Measurements from ENCODE around the gene RAMP3.
A peak's percentile ranks its signal among the peaks of the same experiment; 100 is the strongest.
"Not testable (repeated sequence)": the region's sequence is repeated elsewhere in the genome, so short reads cannot be mapped to it uniquely, and the experiment has no call there.

The RAMP3 gene

DNA sequence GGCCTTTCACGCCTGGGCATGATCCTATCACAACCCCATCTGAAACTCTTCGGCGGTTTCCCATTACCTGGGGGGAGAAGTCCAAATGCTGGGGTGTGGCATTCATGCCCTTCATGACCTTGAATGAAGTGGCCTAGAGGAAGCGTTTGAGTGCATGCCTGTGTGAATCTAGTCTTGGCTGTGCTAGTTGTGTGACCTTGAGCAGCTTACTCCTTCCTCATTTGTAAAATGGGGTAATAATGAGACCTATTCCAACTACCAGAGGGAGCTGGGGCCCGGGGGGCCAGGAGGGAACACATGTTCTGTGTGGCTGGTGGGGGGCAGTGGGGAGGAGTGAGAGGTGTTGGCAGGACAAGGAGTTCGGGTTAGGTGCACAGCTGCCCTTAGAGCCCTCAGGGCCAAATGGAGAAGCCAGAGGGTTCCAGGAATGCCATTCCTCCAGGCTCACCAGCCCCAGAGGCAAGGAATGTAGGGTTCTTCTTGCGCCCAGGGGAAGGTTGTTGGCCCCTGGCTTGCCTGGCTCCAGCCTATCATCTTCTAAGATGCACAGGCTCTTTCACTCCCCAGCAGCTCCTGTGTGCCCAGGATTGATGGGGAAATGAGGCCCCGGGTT lies 24.8 kb upstream of the RAMP3 start:
- no peak for DNase-seq

DNA sequence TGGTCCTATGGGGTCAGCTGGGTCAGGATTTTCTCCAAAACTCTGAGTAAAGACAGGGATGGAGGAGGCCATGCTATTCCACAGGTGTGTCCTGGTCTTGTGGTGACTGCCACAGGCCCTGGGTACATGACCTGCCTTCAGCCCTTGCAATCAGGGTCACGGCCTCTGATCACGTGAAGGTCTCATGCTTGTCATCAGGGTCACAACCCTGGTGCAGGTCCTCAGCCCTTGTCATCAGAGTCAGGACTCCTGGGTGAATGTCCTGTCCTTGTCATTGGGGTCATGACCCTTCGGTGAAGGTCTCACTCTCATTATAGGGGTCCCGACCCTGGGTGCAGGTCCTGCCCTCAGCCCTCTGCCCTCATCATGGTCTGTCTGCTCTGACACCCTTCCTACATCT lies 24.2 kb upstream of the RAMP3 start:
- no peak for DNase-seq

DNA sequence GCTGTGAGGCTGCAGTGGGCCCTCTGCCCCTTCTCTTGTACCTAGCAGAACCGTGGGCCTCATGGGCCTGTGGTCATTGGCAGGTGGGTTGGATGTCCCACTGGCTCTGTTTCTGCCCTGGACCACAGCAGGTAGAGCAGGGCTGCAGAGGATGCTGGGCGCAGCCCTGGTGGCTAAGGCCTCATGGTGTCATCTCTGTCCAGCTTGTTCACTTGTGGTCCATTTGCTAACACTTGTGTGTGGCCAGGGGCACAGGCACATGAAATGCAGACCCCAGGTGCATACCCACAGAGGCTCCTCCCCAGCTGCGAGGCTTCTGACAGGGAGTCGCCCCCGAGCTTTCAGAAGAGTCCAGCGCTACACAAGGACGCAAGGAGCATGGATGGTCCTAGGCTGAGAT lies 23.7 kb upstream of the RAMP3 start:
- DNase-seq: no peak

DNA sequence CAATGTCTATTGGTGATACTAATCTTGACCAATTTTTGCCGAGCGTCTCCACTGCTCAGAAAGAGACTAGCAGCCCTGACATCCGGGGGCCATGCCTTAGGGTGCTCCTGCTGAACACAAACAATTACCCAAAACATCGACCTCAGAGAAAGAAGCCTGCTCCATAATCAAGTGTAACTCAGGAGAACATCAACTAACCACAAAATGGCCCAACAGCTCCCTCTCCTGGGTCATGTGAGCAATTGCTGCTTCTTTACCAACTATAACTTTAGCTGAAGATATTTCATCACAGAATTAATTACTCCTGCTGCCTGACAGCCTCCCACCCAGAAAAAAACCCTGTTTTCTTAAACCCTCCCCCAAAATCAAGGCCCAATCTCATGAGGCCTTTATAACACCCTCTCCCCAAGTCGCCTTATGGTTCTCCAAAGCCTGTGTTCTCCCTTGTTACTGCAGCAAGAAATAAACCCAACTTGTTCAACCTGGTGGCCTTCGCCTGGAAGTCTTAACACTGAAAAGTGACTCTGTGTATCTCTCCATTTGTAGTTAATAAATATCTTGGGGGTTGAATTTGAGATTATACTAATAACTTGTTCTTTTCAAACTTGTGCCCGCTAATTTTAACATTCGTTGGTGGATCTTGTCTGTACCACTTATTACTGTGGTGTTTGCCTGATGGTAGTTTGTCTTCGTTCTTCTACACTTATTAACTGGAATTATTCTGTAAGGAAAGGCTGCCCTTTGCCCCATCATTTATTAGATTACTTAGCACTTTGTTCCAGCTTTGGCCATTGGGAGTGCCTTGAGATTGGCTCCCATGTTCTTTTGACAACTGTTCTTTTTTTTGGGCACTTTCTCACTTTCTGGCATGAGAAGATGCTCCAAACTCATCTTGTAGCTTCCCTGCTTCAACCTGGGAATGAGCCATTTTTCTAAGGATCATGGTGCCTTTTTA lies 21.2 kb upstream of the RAMP3 start:
- peak; percentile 61 to 64 for DNase-seq

DNA sequence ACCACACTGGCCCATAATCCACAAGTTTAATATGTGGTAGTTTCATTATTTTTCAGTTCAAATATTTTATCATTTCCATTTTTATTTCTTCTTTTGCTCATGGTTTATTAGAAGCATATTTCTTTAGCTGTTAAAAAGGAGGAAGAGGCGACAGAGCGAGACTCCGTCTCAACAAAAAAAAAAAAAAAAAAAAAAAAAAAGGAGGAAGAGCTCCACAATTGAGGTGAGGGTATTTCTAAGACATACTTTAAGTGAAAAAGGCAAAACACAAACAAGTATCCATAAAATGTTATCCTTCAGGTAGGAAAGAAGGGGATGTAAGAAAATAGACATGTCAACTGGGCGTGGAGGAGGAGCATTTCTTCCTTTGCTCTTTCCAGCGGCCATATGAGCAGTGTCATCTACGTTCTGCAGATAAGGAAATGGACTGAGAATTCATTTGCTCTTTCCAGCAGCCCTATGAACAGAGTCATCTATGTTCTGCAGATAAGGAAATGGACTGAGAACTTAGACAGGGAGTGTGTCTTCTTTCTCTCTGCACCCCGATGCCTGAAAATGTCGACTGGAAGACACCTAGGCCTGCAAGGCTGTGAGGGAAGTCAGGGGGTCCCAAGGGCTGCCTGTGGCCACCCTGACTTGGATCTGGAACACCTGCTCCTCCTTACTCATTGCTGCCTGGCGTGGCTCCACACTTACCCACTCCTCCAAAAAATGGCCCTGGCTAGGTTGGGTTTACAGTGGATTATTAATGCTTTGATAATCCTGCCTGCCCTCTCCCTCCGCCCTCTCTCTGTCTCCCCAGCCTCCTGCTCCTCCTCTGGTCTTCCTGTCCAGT lies 18.9 kb upstream of the RAMP3 start:
- DNase-seq: no peak

DNA sequence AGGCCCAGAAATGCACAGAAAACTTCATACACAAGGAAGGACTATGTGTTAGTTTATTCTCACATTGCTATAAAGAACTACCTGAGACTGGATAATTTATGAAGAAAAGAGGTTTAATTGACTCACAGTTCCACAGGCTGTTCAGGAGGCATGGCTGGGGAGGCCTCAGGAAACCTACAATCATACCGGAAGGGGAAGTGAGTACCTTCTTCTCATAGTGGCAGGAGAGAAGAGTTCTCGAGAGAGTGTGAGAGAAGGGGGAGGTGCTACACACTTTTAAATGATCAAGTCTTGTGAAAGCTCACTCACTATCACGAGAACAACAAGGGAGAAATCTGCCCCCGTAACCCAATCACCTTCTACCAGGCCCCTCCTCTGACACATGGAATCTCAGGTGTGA lies 16.8 kb upstream of the RAMP3 start:
- no peak for DNase-seq

DNA sequence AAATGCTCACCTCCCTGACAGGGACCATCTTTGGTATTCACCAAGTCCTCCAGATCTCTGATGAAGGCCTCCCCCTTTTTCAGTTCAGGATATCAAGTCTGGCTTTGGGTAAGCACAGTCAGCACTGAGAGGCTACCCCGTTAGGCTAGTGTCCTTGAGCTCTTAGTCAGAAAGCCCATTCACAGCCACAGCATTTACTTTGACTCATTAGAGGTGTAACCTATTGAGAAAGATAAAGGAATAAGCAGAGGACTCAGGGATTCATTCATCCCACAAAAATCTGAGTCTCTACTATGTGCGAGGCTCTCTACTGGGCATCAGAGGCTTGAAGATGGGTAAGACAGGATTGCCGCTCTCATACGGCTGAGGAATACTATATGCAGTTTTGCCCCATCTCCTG lies 14.0 kb upstream of the RAMP3 start:
- DNase-seq: no peak

DNA sequence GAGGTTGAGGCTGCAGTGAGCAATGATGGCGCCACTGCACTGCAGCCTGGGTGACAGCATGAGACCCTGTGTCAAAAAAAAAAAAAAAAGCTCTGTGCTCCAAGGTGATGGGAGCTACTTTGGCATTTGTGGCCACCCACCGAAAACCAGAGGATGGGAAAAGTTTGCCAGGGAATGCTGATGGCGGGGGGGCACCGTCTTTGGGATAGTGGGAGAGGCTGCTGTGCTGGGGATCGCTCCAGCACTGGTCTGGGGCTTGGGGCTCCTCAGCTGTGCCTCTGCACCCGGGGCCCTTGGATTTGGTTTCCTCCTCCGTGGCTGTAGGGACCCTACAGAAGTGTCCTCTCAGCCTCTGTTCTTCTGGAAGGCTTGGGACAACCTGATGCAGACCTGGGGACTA lies 11.7 kb upstream of the RAMP3 start:
- DNase-seq: no peak

DNA sequence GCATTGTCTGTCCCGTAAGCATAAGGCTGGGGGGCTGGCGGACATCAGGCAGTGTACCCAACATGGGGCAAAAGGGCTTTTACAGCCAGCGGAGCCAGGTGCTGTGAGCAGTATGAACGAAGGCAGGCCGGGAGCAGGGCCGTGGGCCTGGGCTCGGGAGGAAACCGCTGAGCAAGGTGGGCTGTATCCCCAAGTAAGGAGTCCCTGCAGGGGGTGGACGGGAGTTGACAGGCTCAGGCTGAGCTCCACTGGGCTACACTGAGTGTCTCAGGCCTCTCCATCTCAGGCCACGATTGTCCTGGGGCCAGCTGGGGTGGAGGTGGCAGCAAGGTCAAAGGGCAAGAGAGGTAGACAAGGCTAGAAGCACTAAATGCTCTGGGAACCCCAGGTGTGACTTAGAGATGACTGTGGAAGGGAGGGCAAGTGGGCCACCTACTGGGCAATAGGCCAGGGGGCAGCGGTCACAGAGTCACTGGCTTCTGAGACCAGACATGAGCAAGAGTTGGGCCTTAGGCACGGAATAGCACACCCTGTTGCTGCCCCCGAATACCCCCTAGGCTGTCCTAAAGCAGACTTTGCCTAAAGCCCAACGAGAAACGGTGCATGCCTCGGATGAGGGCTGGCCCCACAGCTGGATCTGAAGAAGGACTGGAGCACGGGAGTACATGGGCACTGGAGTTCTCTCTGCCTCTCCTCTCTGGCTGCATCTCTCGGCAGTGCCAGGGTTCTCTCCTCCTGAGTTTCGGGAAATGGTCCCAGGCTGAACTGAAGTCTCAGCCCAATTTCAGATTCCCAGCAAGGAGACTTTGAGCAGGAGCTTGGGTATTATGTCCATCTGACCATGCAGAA lies 10.8 kb upstream of the RAMP3 start:
- no peak for DNase-seq

DNA sequence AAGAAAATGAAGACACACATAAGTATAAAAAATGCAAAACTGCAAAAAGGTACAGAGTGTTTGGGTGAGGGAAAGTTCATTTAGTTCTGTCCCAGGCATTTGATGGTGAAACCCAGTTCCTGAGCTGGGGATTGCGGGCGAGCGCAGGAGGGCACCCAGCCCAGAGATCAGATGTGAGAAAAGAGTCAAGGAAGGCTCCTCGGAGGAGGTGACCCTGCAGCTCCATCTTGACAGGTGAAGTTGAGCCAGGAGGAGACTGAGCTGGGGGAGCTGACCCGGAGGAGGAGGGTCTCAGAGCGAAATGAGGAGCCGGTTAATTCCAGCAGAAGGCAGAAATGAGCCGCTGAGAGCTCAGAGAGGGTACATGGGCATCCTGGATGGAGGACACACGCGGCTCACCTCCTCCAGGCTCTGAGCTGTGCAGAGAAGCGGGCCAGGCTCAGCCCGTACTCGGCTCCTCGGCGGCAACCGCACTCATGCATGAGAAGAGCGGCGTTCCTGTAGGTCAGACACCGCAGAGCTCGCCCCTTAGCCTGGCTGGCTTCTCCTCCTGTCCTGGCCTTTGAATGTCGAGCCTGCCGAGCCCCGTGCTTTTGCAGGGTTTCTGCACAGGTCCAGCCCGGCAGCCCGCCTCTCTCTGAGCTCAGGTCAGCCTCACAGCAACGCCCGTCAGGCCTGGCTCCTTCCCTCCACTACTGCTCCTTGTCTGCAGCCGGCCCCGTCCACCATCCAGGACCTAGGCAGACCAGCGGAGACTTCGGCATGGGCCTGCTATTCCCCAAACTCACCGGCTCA lies 9.5 kb upstream of the RAMP3 start:
- no peak for DNase-seq

DNA sequence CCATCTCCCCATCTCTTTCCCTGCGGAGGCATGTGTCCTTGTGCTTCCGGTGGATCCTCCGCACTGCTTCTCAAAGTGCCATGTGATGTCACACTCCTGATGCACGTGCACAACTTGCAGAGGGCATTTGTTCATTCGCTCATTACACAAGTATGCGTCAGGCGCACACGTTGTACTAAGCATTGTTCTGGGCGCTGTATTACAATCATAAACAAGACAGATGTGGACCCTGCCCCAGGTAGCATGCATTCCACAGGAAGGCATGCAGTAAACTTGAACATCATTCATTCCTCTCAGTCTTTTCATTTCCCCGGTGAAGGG lies 9.0 kb upstream of the RAMP3 start:
- DNase-seq: no peak

DNA sequence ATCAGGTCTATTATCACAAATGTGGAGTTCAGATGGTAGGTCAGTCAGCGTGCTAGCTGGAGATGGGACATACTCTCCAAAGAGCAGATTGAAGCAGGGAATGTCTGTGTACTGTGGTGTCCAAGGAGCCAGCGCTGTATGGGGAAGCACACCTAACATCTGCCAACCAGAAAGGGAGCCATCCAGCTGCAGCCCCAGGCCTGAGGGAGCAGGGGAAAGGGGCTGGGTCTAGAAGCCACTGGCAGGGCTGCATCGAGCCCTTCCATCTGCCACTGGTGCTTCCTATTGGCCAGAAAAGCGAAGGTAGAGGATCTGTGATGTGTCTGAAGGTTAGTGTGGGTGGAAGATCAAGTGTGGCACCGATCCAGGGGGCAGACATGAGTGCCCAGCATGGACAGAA lies 8.0 kb upstream of the RAMP3 start:
- DNase-seq: no peak

DNA sequence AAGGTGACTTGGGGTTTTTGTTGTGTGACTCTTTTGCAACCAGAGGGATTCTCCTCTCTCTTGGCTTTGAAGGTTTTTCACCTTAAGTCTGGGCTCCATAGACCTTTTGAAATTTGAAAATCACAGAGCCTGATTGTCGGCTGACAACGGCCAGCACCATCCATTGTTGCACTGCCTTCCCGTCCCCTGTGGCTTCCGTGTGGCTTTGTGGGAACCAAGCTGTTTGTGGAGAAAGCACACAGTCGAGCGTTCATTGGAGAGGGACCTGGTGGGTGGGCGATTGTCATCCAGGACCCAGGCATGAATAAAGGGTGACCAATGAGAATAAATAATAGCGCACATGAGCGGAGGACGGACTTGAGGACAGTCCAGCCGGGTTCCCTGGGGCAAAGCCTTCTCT lies 7.4 kb upstream of the RAMP3 start:
- DNase-seq: no peak

DNA sequence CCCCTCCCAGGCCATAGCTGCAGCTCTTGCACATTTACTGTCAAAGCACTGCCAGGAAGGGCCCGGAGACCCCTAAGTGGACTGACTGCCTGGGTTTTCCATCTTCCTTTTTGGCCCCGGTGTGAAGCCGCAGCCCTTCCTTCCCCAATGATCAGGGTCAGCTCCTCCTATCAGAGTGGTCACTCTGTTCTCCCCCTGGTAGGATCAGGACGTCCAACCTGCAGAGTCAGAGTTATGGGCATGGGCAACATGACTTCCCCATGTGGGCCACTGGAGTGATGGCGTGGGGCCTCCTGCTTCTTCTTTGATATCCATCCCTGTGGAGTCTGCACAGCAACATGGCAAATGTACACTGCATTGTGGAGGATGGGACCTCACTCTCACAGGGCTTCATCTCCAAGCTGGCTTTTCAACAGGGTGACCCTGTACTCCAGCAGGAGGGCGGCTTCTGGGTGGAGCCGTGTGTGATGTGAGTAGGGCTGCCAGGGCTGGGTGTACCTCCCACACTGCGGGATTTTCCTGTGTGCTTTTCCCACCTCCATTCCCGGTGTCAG lies 6.4 kb upstream of the RAMP3 start:
- no peak for DNase-seq

DNA sequence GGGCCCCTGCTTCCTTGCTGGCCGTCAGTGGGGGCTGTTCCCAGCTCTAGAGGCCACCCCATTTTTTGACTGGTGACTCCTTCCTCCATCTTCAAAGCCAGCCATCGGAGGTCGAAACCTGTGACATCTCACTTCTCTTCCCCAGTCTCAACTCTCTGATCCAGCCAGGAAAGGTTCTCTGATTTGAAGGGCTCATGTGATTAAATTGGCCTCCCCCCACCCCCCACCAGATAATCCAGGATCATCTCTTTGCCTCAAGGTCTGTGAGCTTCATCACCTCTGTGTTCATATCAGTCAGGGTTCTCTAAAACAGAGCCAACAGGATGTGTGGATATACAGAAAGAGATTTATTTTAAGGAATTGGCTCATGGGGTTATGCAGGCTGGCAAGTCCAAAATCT lies 5.6 kb upstream of the RAMP3 start:
- DNase-seq: no peak

DNA sequence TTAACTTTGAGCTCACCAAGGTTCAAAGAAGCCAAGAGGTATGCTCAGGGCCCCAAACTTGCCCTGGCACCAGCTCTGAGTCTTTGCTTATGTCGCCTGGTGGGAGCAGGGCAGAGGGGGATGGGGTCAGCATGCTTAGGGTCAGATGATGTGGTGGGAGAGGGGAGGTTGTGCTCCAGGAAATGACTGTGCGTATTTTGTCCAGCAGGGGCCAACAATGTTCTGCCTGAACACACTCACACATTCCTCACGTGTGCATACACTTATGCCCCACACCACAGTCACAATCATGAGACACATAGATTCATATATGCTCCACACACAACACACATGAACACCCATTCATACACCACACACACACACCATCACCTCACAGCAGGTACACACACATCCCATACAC lies 4.4 kb upstream of the RAMP3 start:
- no peak for DNase-seq

DNA sequence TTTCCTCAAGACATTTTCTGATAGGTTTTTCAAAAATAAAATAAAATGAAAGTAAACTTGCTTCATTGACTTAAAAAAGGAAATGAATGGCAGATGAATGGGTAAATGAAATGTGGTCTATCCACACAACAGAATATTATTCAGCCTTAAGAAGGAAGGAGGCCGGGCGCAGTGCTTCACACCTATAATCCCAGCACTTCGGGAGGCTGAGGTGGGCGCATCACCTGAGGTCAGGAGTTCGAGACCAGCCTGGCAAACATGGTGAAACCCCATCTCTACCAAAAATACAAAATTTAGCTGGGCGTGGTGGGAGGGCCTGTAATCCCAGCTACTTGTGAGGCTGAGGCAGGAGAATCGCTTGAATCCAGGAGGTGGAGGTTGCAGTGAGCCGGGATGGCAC lies 3.7 kb upstream of the RAMP3 start:
- DNase-seq: not testable (repeated sequence)

DNA sequence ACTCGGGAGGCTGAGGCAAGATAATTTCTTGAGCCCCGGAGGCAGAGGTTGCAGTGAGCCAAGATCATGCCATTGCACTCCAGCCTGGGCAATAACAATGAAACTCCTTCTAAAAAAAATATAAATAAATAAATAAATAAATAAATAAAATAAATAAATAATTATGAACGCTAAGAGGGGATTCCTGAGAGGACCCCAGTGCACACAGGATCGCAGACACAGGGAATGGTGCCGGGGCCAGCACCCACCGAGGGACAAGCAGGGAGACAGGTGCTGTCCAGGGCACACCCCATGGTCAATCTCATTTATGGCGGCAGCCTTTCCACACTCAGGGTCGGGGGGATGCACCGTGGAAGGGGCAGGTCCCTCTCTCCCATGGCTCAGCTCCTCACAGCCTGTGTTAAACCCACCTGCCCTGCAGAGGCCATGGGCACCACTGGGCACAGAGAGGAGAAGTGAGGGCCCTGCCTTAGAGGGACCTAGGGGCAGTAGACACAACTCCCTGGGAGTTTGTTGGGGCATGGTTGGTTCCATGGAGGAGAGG lies 2.2 kb upstream of the RAMP3 start:
- no peak for DNase-seq

DNA sequence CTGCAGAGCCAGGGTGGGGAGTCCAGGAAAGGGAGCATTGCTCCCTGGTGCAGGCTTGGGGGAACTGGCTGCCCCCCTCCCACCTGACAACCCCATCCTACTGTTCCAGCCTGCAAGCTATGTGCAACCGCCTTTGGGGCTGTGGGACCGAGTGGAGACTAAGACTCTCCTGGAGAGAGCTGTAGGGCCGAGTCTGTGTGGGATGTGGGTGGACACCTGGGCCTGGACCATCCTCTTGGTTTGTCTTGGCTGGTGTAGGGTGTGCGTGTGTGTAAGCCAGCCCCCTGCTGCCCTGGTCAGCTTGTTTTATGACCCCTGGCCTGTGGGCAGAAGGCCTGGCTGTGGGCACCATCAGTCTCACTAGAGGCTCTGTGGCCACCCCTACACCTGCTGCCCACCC lies 1.6 kb upstream of the RAMP3 start:
- DNase-seq: no peak

DNA sequence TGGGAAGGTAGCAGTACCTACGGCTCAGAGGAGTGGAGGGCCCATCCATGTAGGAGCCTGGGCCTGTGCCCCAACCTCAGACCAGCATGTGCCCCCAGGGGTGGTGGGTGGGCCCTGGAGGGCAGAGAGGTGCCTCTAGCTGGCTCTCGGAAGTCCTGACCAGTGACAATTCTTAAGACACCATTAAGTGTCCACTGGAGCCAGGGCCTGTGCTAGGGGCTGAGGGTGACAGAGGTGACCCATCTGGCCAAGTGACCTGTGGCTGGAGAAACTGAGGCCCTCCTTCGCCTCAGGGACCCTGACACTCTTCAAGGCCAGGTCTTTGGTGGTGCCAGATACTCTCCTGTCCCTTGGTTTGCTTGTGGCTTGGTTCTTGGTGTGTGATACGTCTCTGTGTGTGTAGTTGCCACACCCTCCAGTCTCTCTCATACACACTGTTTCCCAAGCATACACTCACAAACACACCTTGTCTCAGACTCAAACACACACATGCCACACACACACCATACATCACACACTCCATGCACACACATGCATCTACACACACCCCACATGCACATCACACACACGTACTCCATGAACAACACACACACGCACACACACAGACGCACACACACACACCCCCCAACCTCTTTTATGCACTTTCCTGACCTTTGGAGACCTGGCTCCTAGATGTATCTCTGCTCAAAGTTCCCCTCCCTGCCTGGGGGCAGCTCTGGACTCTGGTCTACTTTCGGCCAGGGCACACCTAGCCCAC lies 897 bp upstream of the RAMP3 start:
- DNase-seq: no peak

DNA sequence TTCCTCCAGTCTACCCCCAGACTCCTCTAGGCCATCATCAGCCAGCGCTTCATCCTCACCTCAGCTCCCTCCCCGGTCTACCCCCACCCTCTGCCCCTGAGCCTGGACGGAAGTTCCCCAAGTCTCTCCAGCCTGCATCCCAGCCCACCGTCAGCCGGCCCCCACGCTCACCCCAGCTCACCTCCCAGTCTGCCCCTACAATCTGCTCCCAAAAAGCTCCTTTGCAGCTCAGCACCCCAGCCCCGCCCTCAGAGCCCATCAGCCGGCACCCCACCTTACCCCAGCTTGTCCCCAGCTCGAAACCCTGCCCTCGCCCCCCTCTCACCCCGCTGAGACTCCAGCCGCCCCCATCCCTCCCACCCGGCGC lies 322 bp upstream of the RAMP3 start:
- DNase-seq: no peak
